ENCODE measurements around the gene PATJ. TPM values are rescaled to one million over a fixed set of nuclear protein-coding genes. Genes with fewer than 3 reads are reported as not detected.

PATJ gene
- total RNA-seq, 1 donor from 2014 or later = 39.4 TPM

DNA sequence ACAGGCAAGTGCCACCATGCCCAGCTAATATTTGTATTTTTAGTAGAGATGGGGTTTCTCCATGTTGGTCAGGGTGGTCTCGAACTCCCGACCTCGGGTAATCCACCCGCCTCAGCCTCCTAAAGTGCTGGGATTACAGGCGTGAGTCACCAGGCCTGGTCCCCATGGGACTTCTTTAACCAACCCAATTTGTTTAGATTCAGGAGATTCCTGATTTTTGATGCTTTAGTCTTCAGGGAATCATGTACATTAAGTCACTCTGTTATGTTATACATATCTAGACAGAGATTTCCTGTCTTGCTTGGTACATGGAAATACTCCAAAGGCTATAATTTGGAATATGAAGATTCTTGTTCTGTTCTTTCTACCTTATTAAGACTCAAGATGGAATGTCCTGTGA, 250.0 kb downstream of the PATJ start:
- Mint-ChIP-seq H3K36me3 (peaks cover 19% of the 10 kb centered on the region), H3K4me1 (ENCODE audit: unreplicated experiment) (peaks cover 14% of the 10 kb centered on the region), H3K9me3 (no peaks in the 10 kb centered on the region), H3K27ac (no peak overlapping the region), H3K4me3 (no peak overlapping the region), H3K27me3 (no peaks in the 10 kb centered on the region)
- TF ChIP-seq, protein P1, sequence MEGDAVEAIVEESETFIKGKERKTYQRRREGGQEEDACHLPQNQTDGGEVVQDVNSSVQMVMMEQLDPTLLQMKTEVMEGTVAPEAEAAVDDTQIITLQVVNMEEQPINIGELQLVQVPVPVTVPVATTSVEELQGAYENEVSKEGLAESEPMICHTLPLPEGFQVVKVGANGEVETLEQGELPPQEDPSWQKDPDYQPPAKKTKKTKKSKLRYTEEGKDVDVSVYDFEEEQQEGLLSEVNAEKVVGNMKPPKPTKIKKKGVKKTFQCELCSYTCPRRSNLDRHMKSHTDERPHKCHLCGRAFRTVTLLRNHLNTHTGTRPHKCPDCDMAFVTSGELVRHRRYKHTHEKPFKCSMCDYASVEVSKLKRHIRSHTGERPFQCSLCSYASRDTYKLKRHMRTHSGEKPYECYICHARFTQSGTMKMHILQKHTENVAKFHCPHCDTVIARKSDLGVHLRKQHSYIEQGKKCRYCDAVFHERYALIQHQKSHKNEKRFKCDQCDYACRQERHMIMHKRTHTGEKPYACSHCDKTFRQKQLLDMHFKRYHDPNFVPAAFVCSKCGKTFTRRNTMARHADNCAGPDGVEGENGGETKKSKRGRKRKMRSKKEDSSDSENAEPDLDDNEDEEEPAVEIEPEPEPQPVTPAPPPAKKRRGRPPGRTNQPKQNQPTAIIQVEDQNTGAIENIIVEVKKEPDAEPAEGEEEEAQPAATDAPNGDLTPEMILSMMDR (conservative IDR thresholded peaks at IDR 0.05) = no peak
- DNase-seq (ENCODE audit: extremely low spot score, unreplicated experiment) = no peak

DNA sequence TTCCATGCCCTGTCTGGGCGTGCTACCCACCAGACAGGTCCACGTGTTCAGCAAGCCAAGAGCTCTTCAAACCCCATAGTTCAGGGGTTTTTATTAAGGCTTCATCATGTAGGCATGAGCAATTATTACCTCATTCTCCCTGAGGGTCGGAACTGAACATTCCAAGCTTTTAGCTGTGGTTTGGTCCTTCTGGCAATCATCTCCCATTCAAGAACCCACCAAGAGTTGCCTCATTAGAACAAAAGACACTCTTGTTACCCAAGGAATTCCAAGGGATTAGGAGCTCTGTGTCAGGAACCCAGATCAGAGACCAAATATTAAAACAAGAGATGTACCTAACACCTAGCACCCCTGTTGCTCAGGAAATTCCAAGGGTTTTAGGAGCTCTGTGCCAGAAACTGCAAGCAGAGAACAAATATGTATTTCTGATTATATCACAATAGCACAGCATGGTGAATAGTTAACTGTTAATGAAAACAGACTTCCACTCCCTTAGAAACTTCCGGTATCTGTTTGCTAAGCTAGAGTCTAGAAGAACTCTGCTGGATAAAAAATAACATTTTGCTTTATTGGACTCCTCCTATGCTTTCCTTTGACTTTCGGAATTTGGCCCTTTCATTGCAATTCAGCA, 251.2 kb downstream of the PATJ start:
- H3K4me1 Mint-ChIP-seq (ENCODE audit: unreplicated experiment) = peaks cover 14% of the 10 kb centered on the region
- H3K4me3 Mint-ChIP-seq = no peak overlapping the region
- no peaks in the 10 kb centered on the region for H3K9me3 Mint-ChIP-seq
- H3K27me3 Mint-ChIP-seq = no peaks in the 10 kb centered on the region
- H3K36me3 Mint-ChIP-seq = peaks cover 19% of the 10 kb centered on the region
- TF ChIP-seq, protein P1 (conservative IDR thresholded peaks at IDR 0.05) = no peak
- no peak for DNase-seq (ENCODE audit: extremely low spot score, unreplicated experiment)
- H3K27ac Mint-ChIP-seq = no peak overlapping the region

DNA sequence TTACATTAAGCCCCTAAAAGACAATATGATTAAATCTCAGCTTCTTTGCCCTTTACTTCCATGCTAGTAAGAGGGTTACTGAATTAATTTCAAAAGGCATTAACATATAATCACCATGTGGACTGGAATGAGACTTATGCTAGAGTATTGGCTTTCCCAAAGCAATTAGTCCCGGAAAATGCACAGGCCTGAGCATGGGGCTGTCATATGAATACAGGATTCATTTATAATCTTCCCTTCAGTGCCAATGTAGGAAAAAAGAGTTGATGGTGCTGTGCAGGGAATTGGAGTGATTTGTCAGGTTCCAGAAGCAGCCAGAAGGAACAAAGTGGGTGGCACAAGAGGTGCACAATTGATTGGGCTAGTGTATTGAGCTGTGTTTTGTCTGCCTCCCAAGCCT, 253.4 kb downstream of the PATJ start:
- H3K9me3 Mint-ChIP-seq = no peaks in the 10 kb centered on the region
- H3K36me3 Mint-ChIP-seq = peaks cover 16% of the 10 kb centered on the region
- H3K4me3 Mint-ChIP-seq = no peak overlapping the region
- H3K27ac Mint-ChIP-seq = no peak overlapping the region
- TF ChIP-seq, protein P1 (conservative IDR thresholded peaks at IDR 0.05) = no peak
- peaks cover 19% of the 10 kb centered on the region for H3K4me1 Mint-ChIP-seq (ENCODE audit: unreplicated experiment)
- H3K27me3 Mint-ChIP-seq = no peaks in the 10 kb centered on the region
- no peak for DNase-seq (ENCODE audit: extremely low spot score, unreplicated experiment)

DNA sequence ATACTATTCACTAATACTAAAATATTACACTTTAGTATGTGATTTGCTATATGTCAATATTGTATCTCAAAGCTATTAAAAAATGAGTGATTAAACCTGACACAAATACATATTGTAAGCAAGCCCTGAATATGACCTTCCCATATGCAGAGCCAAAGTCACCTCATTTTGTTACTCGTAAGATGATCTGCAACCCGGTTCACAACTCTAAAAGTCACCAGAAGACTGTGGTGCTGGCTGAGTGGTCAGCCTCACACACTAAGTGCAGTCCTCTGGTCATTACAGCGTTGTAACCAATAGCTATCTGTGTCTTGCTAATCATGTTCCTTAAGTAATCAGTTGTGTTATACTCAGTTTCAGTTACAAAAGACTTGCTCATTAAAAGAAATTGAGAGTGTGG, 254.8 kb downstream of the PATJ start:
- DNase-seq (ENCODE audit: extremely low spot score, unreplicated experiment) = no peak
- H3K36me3 Mint-ChIP-seq = peaks cover 10% of the 10 kb centered on the region
- no peak overlapping the region for H3K27ac Mint-ChIP-seq
- H3K4me3 Mint-ChIP-seq = no peak overlapping the region
- no peaks in the 10 kb centered on the region for H3K27me3 Mint-ChIP-seq
- TF ChIP-seq, protein P1 (conservative IDR thresholded peaks at IDR 0.05) = no peak
- H3K4me1 Mint-ChIP-seq (ENCODE audit: unreplicated experiment) = peaks cover 19% of the 10 kb centered on the region
- H3K9me3 Mint-ChIP-seq = no peaks in the 10 kb centered on the region

DNA sequence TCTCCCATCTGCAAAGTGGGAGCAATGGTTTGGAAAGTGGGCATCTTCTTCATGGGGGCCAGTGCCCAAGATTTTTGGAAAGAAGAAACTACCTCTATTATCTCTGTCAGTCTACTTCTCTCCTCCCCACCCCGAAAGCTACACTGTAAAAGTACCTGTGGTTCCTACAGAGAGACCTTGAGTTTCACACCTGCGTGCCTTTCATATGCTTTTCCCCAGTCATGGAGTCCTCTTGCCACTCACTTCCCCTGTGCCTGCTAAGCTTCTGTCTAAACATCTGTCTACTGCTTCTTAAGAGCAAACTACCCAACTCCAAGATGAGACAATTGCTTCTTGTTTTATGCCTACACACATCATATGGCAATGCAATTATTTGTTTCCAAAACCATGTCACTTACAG, 261.5 kb downstream of the PATJ start:
- H3K9me3 Mint-ChIP-seq = no peaks in the 10 kb centered on the region
- H3K4me1 Mint-ChIP-seq (ENCODE audit: unreplicated experiment) = peaks cover 5% of the 10 kb centered on the region
- H3K27me3 Mint-ChIP-seq = no peaks in the 10 kb centered on the region
- H3K36me3 Mint-ChIP-seq = no peaks in the 10 kb centered on the region
- H3K27ac Mint-ChIP-seq = no peak overlapping the region
- DNase-seq (ENCODE audit: extremely low spot score, unreplicated experiment) = no peak
- no peak overlapping the region for H3K4me3 Mint-ChIP-seq
- TF ChIP-seq, protein P1 (conservative IDR thresholded peaks at IDR 0.05) = no peak

DNA sequence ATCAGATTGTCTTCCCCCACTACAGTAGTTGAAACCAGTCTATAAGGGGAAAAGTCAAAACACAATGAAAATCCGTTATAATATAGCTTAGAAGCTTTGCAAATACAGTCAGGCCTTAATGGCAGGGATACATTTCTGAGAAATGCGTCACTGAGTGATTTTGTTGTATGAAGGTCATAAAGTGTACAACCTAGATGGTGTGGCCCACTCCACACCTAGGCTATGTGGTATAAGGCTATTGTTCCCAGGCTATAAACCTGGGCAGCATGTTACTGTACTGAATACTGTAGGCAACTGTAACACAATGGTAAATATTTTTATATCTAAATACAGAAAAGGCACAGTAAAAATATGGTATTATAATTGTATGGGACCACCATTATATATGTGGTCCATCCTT, 264.4 kb downstream of the PATJ start:
- DNase-seq (ENCODE audit: extremely low spot score, unreplicated experiment) = no peak
- no peak overlapping the region for H3K27ac Mint-ChIP-seq

More for the DNA sequence above, 264.4 kb downstream of the PATJ start:
- H3K36me3 Mint-ChIP-seq = peaks cover 5% of the 10 kb centered on the region
- TF ChIP-seq, protein P1 (conservative IDR thresholded peaks at IDR 0.05) = no peak
- H3K4me1 Mint-ChIP-seq (ENCODE audit: unreplicated experiment) = no peaks in the 10 kb centered on the region
- H3K27me3 Mint-ChIP-seq = no peaks in the 10 kb centered on the region
- no peaks in the 10 kb centered on the region for H3K9me3 Mint-ChIP-seq
- no peak overlapping the region for H3K4me3 Mint-ChIP-seq

Measured in type B pancreatic cell (in vitro differentiated cells).